Vagina (tissue), 2 donors: ENCODE results near the gene SLC25A23.

ENCODE experiments used
- POLR2A ChIP-seq, 2 donors: fragments of 450-650 bp; IDR thresholded peaks; one replicate each; pipeline ENCODE4 v1.6.1; 2017; ENCODE audit warnings: antibody characterized with exemption in 2 of 2, mild to moderate bottlenecking in 2 of 2, moderate library complexity in 2 of 2
- TF ChIP-seq, protein P1 (sequence below), 3 experiments: fragments of 450-650 bp in 2 of 3; fragments of 200-600 bp in 1 of 3; sonication (generic) in 1 of 3; IDR thresholded peaks; one replicate each; pipeline ENCODE4 v1.5.1; 2017 to 2019; ENCODE audit warnings: antibody characterized with exemption in 3 of 3, mild to moderate bottlenecking in 2 of 3, moderate library complexity in 2 of 3

GRCh38 chr19:6394831-6395230 is 64.8 kb downstream of the SLC25A23 start:
- TF ChIP-seq, protein P1, sequence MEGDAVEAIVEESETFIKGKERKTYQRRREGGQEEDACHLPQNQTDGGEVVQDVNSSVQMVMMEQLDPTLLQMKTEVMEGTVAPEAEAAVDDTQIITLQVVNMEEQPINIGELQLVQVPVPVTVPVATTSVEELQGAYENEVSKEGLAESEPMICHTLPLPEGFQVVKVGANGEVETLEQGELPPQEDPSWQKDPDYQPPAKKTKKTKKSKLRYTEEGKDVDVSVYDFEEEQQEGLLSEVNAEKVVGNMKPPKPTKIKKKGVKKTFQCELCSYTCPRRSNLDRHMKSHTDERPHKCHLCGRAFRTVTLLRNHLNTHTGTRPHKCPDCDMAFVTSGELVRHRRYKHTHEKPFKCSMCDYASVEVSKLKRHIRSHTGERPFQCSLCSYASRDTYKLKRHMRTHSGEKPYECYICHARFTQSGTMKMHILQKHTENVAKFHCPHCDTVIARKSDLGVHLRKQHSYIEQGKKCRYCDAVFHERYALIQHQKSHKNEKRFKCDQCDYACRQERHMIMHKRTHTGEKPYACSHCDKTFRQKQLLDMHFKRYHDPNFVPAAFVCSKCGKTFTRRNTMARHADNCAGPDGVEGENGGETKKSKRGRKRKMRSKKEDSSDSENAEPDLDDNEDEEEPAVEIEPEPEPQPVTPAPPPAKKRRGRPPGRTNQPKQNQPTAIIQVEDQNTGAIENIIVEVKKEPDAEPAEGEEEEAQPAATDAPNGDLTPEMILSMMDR (IDR thresholded peaks at IDR 0.05), result no peak
- no peak for TF ChIP-seq POLR2A (IDR thresholded peaks at IDR 0.05)
